ENCODE measurements around the gene TREM1.

The TREM1 gene

DNA sequence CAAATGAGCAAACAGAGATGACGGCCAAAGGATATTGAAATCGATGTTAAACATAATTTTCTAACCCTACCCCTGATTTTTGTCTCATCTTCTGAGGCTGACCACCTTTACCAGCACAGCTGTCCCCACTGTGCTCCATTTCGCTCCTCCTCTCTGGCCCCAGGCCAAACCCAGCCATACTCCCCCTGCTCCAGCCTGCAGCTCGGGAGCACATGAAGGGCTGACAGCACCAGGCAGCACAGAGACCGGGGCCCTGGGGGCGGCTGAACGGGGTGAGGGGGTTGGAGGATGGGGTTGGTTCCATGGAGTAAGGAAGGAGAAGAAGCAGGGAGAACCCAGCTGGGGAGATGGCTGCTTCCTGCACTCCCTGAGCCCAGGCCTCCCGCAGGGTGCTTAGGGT is 45.8 kb upstream of the TREM1 start:
- no peak for TF ChIP-seq USF1 (IDR thresholded peaks at IDR 0.05)
- TF ChIP-seq CEBPB (IDR thresholded peaks at IDR 0.05): no peak
- no peak for TF ChIP-seq TCF12 (IDR thresholded peaks at IDR 0.05; ENCODE audit: low read depth)
- TF ChIP-seq YY1 (IDR thresholded peaks at IDR 0.05; ENCODE audit: low read depth): no peak
- no peak for TF ChIP-seq FOXM1 (IDR thresholded peaks at IDR 0.05; ENCODE audit: borderline replicate concordance, low read depth)
- TF ChIP-seq TEAD4 (IDR thresholded peaks at IDR 0.05): no peak
- no peak for TF ChIP-seq NFIC (IDR thresholded peaks at IDR 0.05)
- no peak for TF ChIP-seq EP300 (IDR thresholded peaks at IDR 0.05; ENCODE audit: borderline replicate concordance)
- TF ChIP-seq ZBTB7A (IDR thresholded peaks at IDR 0.05; ENCODE audit: low read depth): no peak
- no peak for TF ChIP-seq EGR1 (IDR thresholded peaks at IDR 0.05)
- no peak for TF ChIP-seq MAX (IDR thresholded peaks at IDR 0.05)
- no peak for TF ChIP-seq CREB1 (IDR thresholded peaks at IDR 0.05; ENCODE audit: low read depth)
- TF ChIP-seq, protein P1, sequence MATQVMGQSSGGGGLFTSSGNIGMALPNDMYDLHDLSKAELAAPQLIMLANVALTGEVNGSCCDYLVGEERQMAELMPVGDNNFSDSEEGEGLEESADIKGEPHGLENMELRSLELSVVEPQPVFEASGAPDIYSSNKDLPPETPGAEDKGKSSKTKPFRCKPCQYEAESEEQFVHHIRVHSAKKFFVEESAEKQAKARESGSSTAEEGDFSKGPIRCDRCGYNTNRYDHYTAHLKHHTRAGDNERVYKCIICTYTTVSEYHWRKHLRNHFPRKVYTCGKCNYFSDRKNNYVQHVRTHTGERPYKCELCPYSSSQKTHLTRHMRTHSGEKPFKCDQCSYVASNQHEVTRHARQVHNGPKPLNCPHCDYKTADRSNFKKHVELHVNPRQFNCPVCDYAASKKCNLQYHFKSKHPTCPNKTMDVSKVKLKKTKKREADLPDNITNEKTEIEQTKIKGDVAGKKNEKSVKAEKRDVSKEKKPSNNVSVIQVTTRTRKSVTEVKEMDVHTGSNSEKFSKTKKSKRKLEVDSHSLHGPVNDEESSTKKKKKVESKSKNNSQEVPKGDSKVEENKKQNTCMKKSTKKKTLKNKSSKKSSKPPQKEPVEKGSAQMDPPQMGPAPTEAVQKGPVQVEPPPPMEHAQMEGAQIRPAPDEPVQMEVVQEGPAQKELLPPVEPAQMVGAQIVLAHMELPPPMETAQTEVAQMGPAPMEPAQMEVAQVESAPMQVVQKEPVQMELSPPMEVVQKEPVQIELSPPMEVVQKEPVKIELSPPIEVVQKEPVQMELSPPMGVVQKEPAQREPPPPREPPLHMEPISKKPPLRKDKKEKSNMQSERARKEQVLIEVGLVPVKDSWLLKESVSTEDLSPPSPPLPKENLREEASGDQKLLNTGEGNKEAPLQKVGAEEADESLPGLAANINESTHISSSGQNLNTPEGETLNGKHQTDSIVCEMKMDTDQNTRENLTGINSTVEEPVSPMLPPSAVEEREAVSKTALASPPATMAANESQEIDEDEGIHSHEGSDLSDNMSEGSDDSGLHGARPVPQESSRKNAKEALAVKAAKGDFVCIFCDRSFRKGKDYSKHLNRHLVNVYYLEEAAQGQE (IDR thresholded peaks at IDR 0.05; ENCODE audit: low read depth): no peak
- no peak for TF ChIP-seq RAD21 (IDR thresholded peaks at IDR 0.05; ENCODE audit: low read depth)

DNA sequence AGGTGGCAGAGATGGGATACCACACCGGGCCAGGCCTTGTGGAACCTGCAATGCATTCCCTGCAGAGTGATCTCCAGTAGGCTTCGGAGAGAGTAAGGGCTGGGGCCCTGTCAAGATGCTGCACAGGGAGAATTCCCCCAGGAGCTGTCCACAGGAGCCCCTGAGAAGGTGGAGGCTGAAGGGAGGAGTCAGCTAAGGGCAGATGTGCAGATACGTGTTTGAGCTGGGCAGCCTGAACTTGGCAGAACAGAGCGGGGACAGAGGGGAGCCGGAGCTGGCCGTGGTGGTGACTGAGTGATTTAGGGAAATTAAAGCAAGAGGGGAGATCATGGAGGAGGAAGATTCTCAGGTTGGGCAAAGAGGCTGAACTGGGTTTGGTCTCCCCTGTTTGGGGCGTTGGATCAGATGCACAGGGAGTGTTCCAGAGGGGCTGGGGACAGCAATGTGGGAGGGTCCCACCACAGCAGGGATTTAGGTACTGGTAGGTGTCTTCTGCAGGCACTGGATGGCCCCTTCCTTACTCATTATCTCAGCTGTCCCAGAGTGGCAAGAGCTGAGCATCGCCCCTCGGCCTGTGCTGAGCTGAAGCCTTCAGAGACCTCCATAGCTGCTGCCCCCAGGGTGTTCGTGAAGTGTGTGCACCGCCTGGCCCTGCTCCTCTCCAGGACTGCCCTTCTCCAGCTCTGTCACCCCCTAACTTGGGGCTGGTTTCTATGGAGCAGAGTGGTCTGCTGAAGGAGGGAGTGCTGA is 45.1 kb upstream of the TREM1 start:
- no peak for TF ChIP-seq CEBPB (IDR thresholded peaks at IDR 0.05)
- TF ChIP-seq, protein P1 (IDR thresholded peaks at IDR 0.05; ENCODE audit: low read depth): peak; percentile 54

- no peak for TF ChIP-seq USF1 (IDR thresholded peaks at IDR 0.05)
- TF ChIP-seq TCF12 (IDR thresholded peaks at IDR 0.05; ENCODE audit: low read depth): no peak
- no peak for TF ChIP-seq EP300 (IDR thresholded peaks at IDR 0.05; ENCODE audit: borderline replicate concordance)
- no peak for TF ChIP-seq ZBTB7A (IDR thresholded peaks at IDR 0.05; ENCODE audit: low read depth)
- TF ChIP-seq NFIC (IDR thresholded peaks at IDR 0.05): no peak
- no peak for TF ChIP-seq CREB1 (IDR thresholded peaks at IDR 0.05; ENCODE audit: low read depth)
- no peak for TF ChIP-seq RAD21 (IDR thresholded peaks at IDR 0.05; ENCODE audit: low read depth)
- TF ChIP-seq TAF1 (IDR thresholded peaks at IDR 0.05; ENCODE audit: low read depth): no peak
- TF ChIP-seq EGR1 (IDR thresholded peaks at IDR 0.05): no peak
- no peak for TF ChIP-seq CEBPB (IDR thresholded peaks at IDR 0.05)
- TF ChIP-seq YY1 (IDR thresholded peaks at IDR 0.05; ENCODE audit: low read depth): no peak
- TF ChIP-seq TEAD4 (IDR thresholded peaks at IDR 0.05): no peak
- TF ChIP-seq, protein P1 (IDR thresholded peaks at IDR 0.05; ENCODE audit: low read depth): no peak
- TF ChIP-seq FOXM1 (IDR thresholded peaks at IDR 0.05; ENCODE audit: borderline replicate concordance, low read depth): no peak
- TF ChIP-seq MAX (IDR thresholded peaks at IDR 0.05): no peak
Measured at GRCh38 chr6:41327177-41327576, 40.7 kb upstream of the TREM1 start.

DNA sequence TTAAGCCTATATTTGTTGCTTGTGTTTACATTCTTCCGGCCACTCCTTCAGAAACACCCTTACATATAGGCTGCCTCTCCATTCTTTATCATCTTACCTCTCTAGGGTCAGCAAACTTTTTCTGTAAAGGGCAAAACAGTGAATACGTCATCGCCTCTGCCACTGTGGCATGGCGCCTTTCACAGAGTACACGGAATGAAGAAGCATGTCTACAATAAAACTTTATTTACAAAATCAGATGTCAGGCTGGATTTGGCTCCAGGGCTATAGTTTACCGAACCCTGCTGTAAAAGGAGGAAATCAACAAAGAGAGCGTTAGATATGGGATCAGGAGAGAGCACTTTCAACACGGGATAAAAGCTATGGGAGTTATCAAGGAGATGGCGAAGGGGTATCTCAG is 39.6 kb upstream of the TREM1 start:
- TF ChIP-seq FOXM1 (IDR thresholded peaks at IDR 0.05; ENCODE audit: borderline replicate concordance, low read depth): no peak
- TF ChIP-seq ZBTB7A (IDR thresholded peaks at IDR 0.05; ENCODE audit: low read depth): no peak
- TF ChIP-seq, protein P1 (IDR thresholded peaks at IDR 0.05; ENCODE audit: low read depth): no peak
- no peak for TF ChIP-seq TAF1 (IDR thresholded peaks at IDR 0.05; ENCODE audit: low read depth)
- TF ChIP-seq RAD21 (IDR thresholded peaks at IDR 0.05; ENCODE audit: low read depth): no peak
- no peak for TF ChIP-seq YY1 (IDR thresholded peaks at IDR 0.05; ENCODE audit: low read depth)
- TF ChIP-seq CREB1 (IDR thresholded peaks at IDR 0.05; ENCODE audit: low read depth): no peak
- TF ChIP-seq EP300 (IDR thresholded peaks at IDR 0.05; ENCODE audit: borderline replicate concordance): no peak
- TF ChIP-seq EGR1 (IDR thresholded peaks at IDR 0.05): no peak
- no peak for TF ChIP-seq USF1 (IDR thresholded peaks at IDR 0.05)
